Measurements from ENCODE around the gene ADAMTS14.

Gene ADAMTS14

GRCh38 chr10:70656489-70656888, 15.8 kb upstream of the ADAMTS14 start:
- ATAC-seq (ENCODE audit: insufficient read depth, low read depth) (peak; percentile 99), DNase-seq (peak; percentile 80)

GRCh38 chr10:70657041-70657440, 15.3 kb upstream of the ADAMTS14 start:
- DNase-seq (no peak), ATAC-seq (ENCODE audit: insufficient read depth, low read depth) (no peak)
- Histone ChIP-seq H2AFZ (ENCODE audit: low read depth, low read length) (no peak overlapping the region), H3K4me3 (ENCODE audit: low read depth in 1 of 2, low read length in 2 of 2) (no peak overlapping the region), H3K36me3 (ENCODE audit: insufficient read depth, low read length) (no peaks in the 10 kb centered on the region), H3K4me2 (ENCODE audit: insufficient read depth, low read length) (no peak overlapping the region), H4K20me1 (ENCODE audit: insufficient read depth, low read length) (no peaks in the 10 kb centered on the region), H3K27ac (ENCODE audit: low read length) (peak overlapping the region; percentile 65), H3K9me3 (ENCODE audit: insufficient read depth, low read length, severe bottlenecking) (peaks cover 14% of the 10 kb centered on the region), H3K27me3 (ENCODE audit: insufficient read depth, low read length, poor library complexity) (no peaks in the 10 kb centered on the region), H3K9ac (ENCODE audit: low read depth, low read length) (no peak overlapping the region), H3K79me2 (ENCODE audit: insufficient read depth, low read length) (no peaks in the 10 kb centered on the region), H3K4me1 (ENCODE audit: insufficient read depth, low read length) (peaks cover 19% of the 10 kb centered on the region)
- TF ChIP-seq CTCF (IDR thresholded peaks at IDR 0.05; ENCODE audit: borderline replicate concordance, extremely low read depth, low read length, poor library complexity, severe bottlenecking) = no peak
- no peak for TF ChIP-seq EZH2 (IDR thresholded peaks at IDR 0.05; ENCODE audit: borderline replicate concordance, low read depth, low read length, severe bottlenecking)

More at GRCh38 chr10:70656489-70656888, 15.8 kb upstream of the ADAMTS14 start:
- Histone ChIP-seq H3K4me3 (ENCODE audit: low read depth in 1 of 2, low read length in 2 of 2) (no peak overlapping the region), H3K27ac (ENCODE audit: low read length) (peak overlapping the region; percentile 53), H3K36me3 (ENCODE audit: insufficient read depth, low read length) (no peaks in the 10 kb centered on the region), H3K9me3 (ENCODE audit: insufficient read depth, low read length, severe bottlenecking) (peaks cover 19% of the 10 kb centered on the region), H2AFZ (ENCODE audit: low read depth, low read length) (no peak overlapping the region), H3K4me2 (ENCODE audit: insufficient read depth, low read length) (no peak overlapping the region), H3K4me1 (ENCODE audit: insufficient read depth, low read length) (peaks cover 19% of the 10 kb centered on the region), H3K9ac (ENCODE audit: low read depth, low read length) (no peak overlapping the region), H4K20me1 (ENCODE audit: insufficient read depth, low read length) (no peaks in the 10 kb centered on the region), H3K27me3 (ENCODE audit: insufficient read depth, low read length, poor library complexity) (no peaks in the 10 kb centered on the region), H3K79me2 (ENCODE audit: insufficient read depth, low read length) (no peaks in the 10 kb centered on the region)
- TF ChIP-seq CTCF (IDR thresholded peaks at IDR 0.05; ENCODE audit: borderline replicate concordance, extremely low read depth, low read length, poor library complexity, severe bottlenecking) (no peak), EZH2 (IDR thresholded peaks at IDR 0.05; ENCODE audit: borderline replicate concordance, low read depth, low read length, severe bottlenecking) (no peak)

GRCh38 chr10:70658582-70659136, 13.6 kb upstream of the ADAMTS14 start:
- no peak for TF ChIP-seq CTCF (IDR thresholded peaks at IDR 0.05; ENCODE audit: borderline replicate concordance, extremely low read depth, low read length, poor library complexity, severe bottlenecking)
- TF ChIP-seq EZH2 (IDR thresholded peaks at IDR 0.05; ENCODE audit: borderline replicate concordance, low read depth, low read length, severe bottlenecking) = no peak
- no peak overlapping the region for H2AFZ ChIP-seq (ENCODE audit: low read depth, low read length)
- DNase-seq = no peak
- H3K9me3 ChIP-seq (ENCODE audit: insufficient read depth, low read length, severe bottlenecking) = peaks cover 8% of the 10 kb centered on the region
- H3K27me3 ChIP-seq (ENCODE audit: insufficient read depth, low read length, poor library complexity) = no peaks in the 10 kb centered on the region
- no peaks in the 10 kb centered on the region for H3K36me3 ChIP-seq (ENCODE audit: insufficient read depth, low read length)
- no peak for ATAC-seq (ENCODE audit: insufficient read depth, low read depth)
- no peaks in the 10 kb centered on the region for H3K79me2 ChIP-seq (ENCODE audit: insufficient read depth, low read length)
- no peak overlapping the region for H3K27ac ChIP-seq (ENCODE audit: low read length)
- H3K4me3 ChIP-seq (ENCODE audit: low read depth in 1 of 2, low read length in 2 of 2) = no peak overlapping the region
- no peak overlapping the region for H3K9ac ChIP-seq (ENCODE audit: low read depth, low read length)
- peaks cover 19% of the 10 kb centered on the region for H3K4me1 ChIP-seq (ENCODE audit: insufficient read depth, low read length)
- no peaks in the 10 kb centered on the region for H4K20me1 ChIP-seq (ENCODE audit: insufficient read depth, low read length)
- H3K4me2 ChIP-seq (ENCODE audit: insufficient read depth, low read length) = no peak overlapping the region
